IMR-90 (cell line): ENCODE results near the gene NPTX1. TPM values are rescaled to one million over a fixed set of nuclear protein-coding genes. Genes with fewer than 3 reads are reported as not detected.

Source experiments
- ATAC-seq: fragments of 200-7000 bp; cut with Tn5 transposase; 2 replicates; pipeline ENCODE4 v1.9.1; 2020; ENCODE audit warnings: low read depth, mild to moderate bottlenecking, moderate library complexity
- BruUV-seq: library from RNA; stranded (reverse); fragments of 400-500 nt; replicated peaks from 2 replicates; lab custom pipeline; 2021; lab: Mats Ljungman, UMichigan
- CTCF ChIA-PET: fragments of 300-600 bp; formaldehyde crosslinking; extraction: SDS; loops from one replicate; lab custom pipeline; 2021; ENCODE audit warnings: antibody characterized with exemption; lab: Yijun Ruan, JAX
- POLR2A ChIA-PET: fragments of 300-600 bp; sonication (Branson Sonifier 250); formaldehyde crosslinking; loops from one replicate; lab custom pipeline; 2022; ENCODE audit warnings: antibody characterized with exemption; ENCODE audit not compliant: unreplicated experiment; lab: Charles Lee
- DNase-seq: peaks from one replicate; pipeline ENCODE4 v3.0.0; 2013
- H2AFZ ChIP-seq: replicated peaks from 2 replicates; pipeline ENCODE3; 2013; ENCODE audit warnings: low read length, mild to moderate bottlenecking; ENCODE audit not compliant: poor library complexity
- H2AK5ac ChIP-seq: 2 replicates; pipeline ENCODE4 v1.6.1; 2013; ENCODE audit warnings: low read depth, low read length, inconsistent platforms
- H2AK9ac ChIP-seq: replicated peaks from 2 replicates; pipeline ENCODE3; 2013; ENCODE audit warnings: mild to moderate bottlenecking, low read depth, low read length, moderate library complexity; ENCODE audit not compliant: poor library complexity
- H2BK120ac ChIP-seq: 2 replicates; pipeline ENCODE4 v1.6.1; 2013; ENCODE audit warnings: low read depth, low read length, inconsistent platforms
- H2BK15ac ChIP-seq: 3 replicates; pipeline ENCODE4 v1.6.1; 2013; ENCODE audit warnings: low read depth, low read length, inconsistent platforms
- H2BK20ac ChIP-seq: 2 replicates; pipeline ENCODE4 v1.6.1; 2013; ENCODE audit warnings: low read depth, mild to moderate bottlenecking, inconsistent platforms, low read length, moderate library complexity
- H2BK5ac ChIP-seq: 2 replicates; pipeline ENCODE4 v1.6.1; 2013; ENCODE audit warnings: mild to moderate bottlenecking, low read depth, low read length, inconsistent platforms; ENCODE audit not compliant: poor library complexity, severe bottlenecking
- H3K14ac ChIP-seq: replicated peaks from 2 replicates; pipeline ENCODE4 v1.6.1; 2013; ENCODE audit warnings: low read depth, low read length, inconsistent platforms
- H3K18ac ChIP-seq: 2 replicates; pipeline ENCODE4 v1.6.1; 2013; ENCODE audit warnings: low read depth, low read length, control low read depth
- H3K23ac ChIP-seq: 2 replicates; pipeline ENCODE4 v1.6.1; 2013; ENCODE audit warnings: low read depth, low read length, inconsistent platforms
- H3K27ac ChIP-seq: 2 replicates; pipeline ENCODE4 v1.5.1; 2013; ENCODE audit warnings: mild to moderate bottlenecking, control low read depth, low read length; ENCODE audit not compliant: insufficient read depth
- H3K27me3 ChIP-seq: 2 replicates; pipeline ENCODE4 v1.6.1; 2013; ENCODE audit warnings: low read length; ENCODE audit not compliant: control insufficient read depth, insufficient read depth
- H3K36me3 ChIP-seq: 2 replicates; pipeline ENCODE4 v1.6.1; 2013; ENCODE audit warnings: low read length, mixed read lengths; ENCODE audit not compliant: control insufficient read depth, insufficient read depth
- H3K4ac ChIP-seq: 2 replicates; pipeline ENCODE4 v1.6.1; 2013; ENCODE audit warnings: low read depth, low read length, inconsistent platforms
- H3K4me1 ChIP-seq: 2 replicates; pipeline ENCODE4 v1.6.1; 2013; ENCODE audit warnings: low read length, mixed read lengths; ENCODE audit not compliant: control insufficient read depth, insufficient read depth
- H3K4me2 ChIP-seq: 2 replicates; pipeline ENCODE4 v1.6.1; 2013; ENCODE audit warnings: low read depth, mild to moderate bottlenecking, control low read depth, low read length, moderate library complexity
- H3K4me3 ChIP-seq: 2 replicates; pipeline ENCODE4 v1.5.1; 2013; ENCODE audit warnings: low read depth, mild to moderate bottlenecking, control low read depth, low read length, moderate library complexity; ENCODE audit not compliant: insufficient read depth
- H3K56ac ChIP-seq: 2 replicates; pipeline ENCODE4 v1.6.1; 2013; ENCODE audit warnings: low read length, inconsistent platforms; ENCODE audit not compliant: insufficient read depth; ENCODE audit errors: extremely low read depth
- H3K79me1 ChIP-seq, 2 experiments: 2 replicates each; pipeline ENCODE4 v1.6.1; 2013; ENCODE audit warnings: low read length in 2 of 2, inconsistent platforms in 1 of 2, low read depth in 1 of 2
- H3K9ac ChIP-seq: 2 replicates; pipeline ENCODE4 v1.6.1; 2013; ENCODE audit warnings: low read depth, low read length, control low read depth
- H3K9me1 ChIP-seq: 2 replicates; pipeline ENCODE4 v1.6.1; 2013; ENCODE audit warnings: low read length, inconsistent platforms; ENCODE audit not compliant: insufficient read depth
- H3K9me3 ChIP-seq: 2 replicates; pipeline ENCODE4 v1.6.1; 2013; ENCODE audit warnings: low read length; ENCODE audit not compliant: control insufficient read depth, insufficient read depth
- H4K20me1 ChIP-seq: 2 replicates; pipeline ENCODE4 v1.6.1; 2013; ENCODE audit warnings: low read length, inconsistent platforms; ENCODE audit not compliant: insufficient read depth
- H4K5ac ChIP-seq: 2 replicates; pipeline ENCODE4 v1.6.1; 2013; ENCODE audit warnings: mild to moderate bottlenecking, low read depth, low read length, control low read depth
- H4K8ac ChIP-seq, 2 experiments: 2 replicates each; pipeline ENCODE4 v1.6.1; 2013; ENCODE audit warnings: low read depth in 2 of 2, low read length in 2 of 2, control low read depth in 1 of 2, inconsistent platforms in 1 of 2
- H4K91ac ChIP-seq: 2 replicates; pipeline ENCODE4 v1.6.1; 2013; ENCODE audit warnings: low read depth, low read length, inconsistent platforms; ENCODE audit not compliant: insufficient read depth
- BHLHE40 ChIP-seq: fragments of 150-350 bp; IDR thresholded peaks from 2 replicates; pipeline ENCODE4 v1.6.1; 2016; ENCODE audit warnings: mild to moderate bottlenecking, low read depth, low read length
- MAFK ChIP-seq: IDR thresholded peaks from 2 replicates; pipeline ENCODE4 v1.6.1; 2012; ENCODE audit warnings: low read depth, low read length, improper control_type of control experiment
- MAZ ChIP-seq: IDR thresholded peaks from 2 replicates; pipeline ENCODE4 v1.6.1; 2012; ENCODE audit warnings: low read depth, mild to moderate bottlenecking, low read length, improper control_type of control experiment, moderate library complexity, borderline replicate concordance
- MXI1 ChIP-seq: IDR thresholded peaks from 2 replicates; pipeline ENCODE4 v1.6.1; 2012; ENCODE audit warnings: low read depth, mild to moderate bottlenecking, low read length, moderate library complexity, borderline replicate concordance
- POLR2A ChIP-seq: IDR thresholded peaks from 2 replicates; pipeline ENCODE4 v1.6.1; 2012; ENCODE audit warnings: mild to moderate bottlenecking, low read depth, low read length
- RCOR1 ChIP-seq: IDR thresholded peaks from 2 replicates; pipeline ENCODE4 v1.6.1; 2012; ENCODE audit warnings: mild to moderate bottlenecking, low read length, improper control_type of control experiment; ENCODE audit not compliant: insufficient replicate concordance
- RFX5 ChIP-seq: IDR thresholded peaks from 2 replicates; pipeline ENCODE4 v1.8.0; 2012; ENCODE audit warnings: low read depth, mild to moderate bottlenecking, low read length, moderate library complexity
- USF2 ChIP-seq: fragments of 150-350 bp; IDR thresholded peaks from 2 replicates; pipeline ENCODE4 v1.6.1; 2017; ENCODE audit warnings: mild to moderate bottlenecking, antibody characterized with exemption, low read length, low read depth
- WGBS, 2 experiments: methylation state at CpG; one replicate each; pipeline versions ENCODE4 v1.1.5 to v1.1.7; 2013; ENCODE audit warnings: missing lambda C conversion rate in 2 of 2; ENCODE audit not compliant: insufficient read length in 1 of 2; ENCODE audit errors: extremely low coverage in 2 of 2; 5-methylcytosine and 5-hydroxymethylcytosine counted together
- dilution Hi-C: fragments of 300-500 bp; cut with HindIII; formaldehyde crosslinking; loops from one replicate; pipeline ENCODE4 v1.14.3; 2018; ENCODE audit warnings: low sequenced_read_pairs; ENCODE audit not compliant: unreplicated experiment
- in situ Hi-C: fragments of 300-500 bp; cut with MboI; formaldehyde crosslinking; loops from 3 replicates; pipeline ENCODE4 v1.14.3; 2019; ENCODE audit warnings: low sequenced_read_pairs, inconsistent platforms, mixed read lengths
- intact Hi-C: fragments of 100-400 bp; cut with micrococcal nuclease; formaldehyde crosslinking; loops from 2 replicates; pipeline ENCODE4 v1.10.0; 2022
- polyA plus RNA-seq, 3 experiments: library from polyadenylated mRNA; depleted of rRNA; stranded (reverse); fragments of >200 nt; gene quantifications; 2 replicates each; pipeline ENCODE4 v1.2.3, GENCODE V29; 2012; ENCODE audit warnings: low replicate concordance in 1 of 3
- total RNA-seq: library from RNA; depleted of rRNA; stranded (reverse); fragments of >200 nt; gene quantifications from 2 replicates; pipeline ENCODE4 v1.2.3, GENCODE V29; 2012

Gene NPTX1
- total and polyA plus RNA-seq, 2 of the 4 experiments (the other 2 are of a cell fraction) = 20.8 to 39.5 TPM

GRCh38 chr17:80421381-80422090, 54.9 kb downstream of the NPTX1 start:
- no peak overlapping the region for H2BK120ac ChIP-seq
- H4K91ac ChIP-seq = no peak overlapping the region
- dilution Hi-C loops (no loop called here), in situ Hi-C loops (loop anchor here (10.0 kb wide), 1 partner anchor 453 kb away; no protein-coding TSS in a partner anchor), intact Hi-C loops (no loop called here)
- no peak overlapping the region for H3K4me3 ChIP-seq
- DNase-seq (no peak), ATAC-seq (no peak)
- no peak overlapping the region for H2BK5ac ChIP-seq
- peaks cover 24% of the 10 kb centered on the region for H4K20me1 ChIP-seq
- H3K4me2 ChIP-seq = no peak overlapping the region
- no peak overlapping the region for H2BK20ac ChIP-seq
- H2AK5ac ChIP-seq = no peak overlapping the region
- no peak overlapping the region for H2AK9ac ChIP-seq
- no TSS peak for BruUV-seq
- CTCF ChIA-PET = no interaction called here
- H4K5ac ChIP-seq = no peak overlapping the region
- H2BK15ac ChIP-seq = no peak overlapping the region
- H3K36me3 ChIP-seq = peaks cover 19% of the 10 kb centered on the region
- no peak overlapping the region for H3K27ac ChIP-seq
- no peak for TF ChIP-seq RCOR1
- TF ChIP-seq MAFK = no peak
- TF ChIP-seq MXI1 = no peak
- TF ChIP-seq RFX5 = no peak
- TF ChIP-seq MAZ = no peak
- no peak for TF ChIP-seq USF2
- TF ChIP-seq BHLHE40 = no peak
- TF ChIP-seq POLR2A = no peak
- H3K9ac ChIP-seq = no peak overlapping the region
- 90% methylated on average over 2 of the region's 20 CpGs; no CpG with 5 or more reads in 1 of the 2 experiments for WGBS, 2 experiments
- no peak overlapping the region for H3K56ac ChIP-seq
- peaks cover 1% of the 10 kb centered on the region; the same call in 1 of the 2 replicates for H3K4me1 ChIP-seq
- H4K8ac ChIP-seq = no peak overlapping the region
- H3K23ac ChIP-seq = no peak overlapping the region
- H3K18ac ChIP-seq = no peak overlapping the region
- H3K14ac ChIP-seq = no peak overlapping the region
- no peak overlapping the region for H2AFZ ChIP-seq
- H3K9me1 ChIP-seq = peaks cover 18% of the 10 kb centered on the region
- no peaks in the 10 kb centered on the region for H3K9me3 ChIP-seq
- no peak overlapping the region for H3K4ac ChIP-seq
- POLR2A ChIA-PET = no interaction called here
- H3K79me1 ChIP-seq = peaks cover 36 to 40% of the 10 kb centered on the region in 2 experiments
- no peaks in the 10 kb centered on the region for H3K27me3 ChIP-seq
